ENCODE data around the gene EFS. TPM values are rescaled to one million over a fixed set of nuclear protein-coding genes. Genes with fewer than 3 reads are reported as not detected.

Gene EFS
- total and polyA plus RNA-seq, 2 donors = 1.6 to 5.2 TPM

DNA sequence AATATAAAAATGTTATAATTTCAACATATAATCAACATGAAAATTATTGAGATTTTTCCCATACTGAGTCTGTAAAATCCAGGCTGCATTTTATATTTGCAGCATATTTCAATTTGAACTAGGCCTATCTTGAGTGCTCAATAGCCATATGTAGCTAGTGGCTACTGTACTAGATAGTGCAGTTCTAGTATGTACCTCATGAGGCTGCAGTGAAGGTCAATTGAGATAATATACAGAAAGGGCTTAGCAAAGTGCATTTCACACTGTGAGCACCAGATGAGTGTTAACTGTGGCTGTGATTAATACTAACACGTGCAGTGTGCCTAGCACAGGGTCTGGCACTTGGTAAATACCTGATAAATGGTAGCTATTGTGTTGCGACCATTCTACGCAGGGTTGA lies 6.9 kb downstream of the EFS start:
- H3K4me3 ChIP-seq (ENCODE audit: low read length in 2 of 2) = no peak overlapping the region
- H3K4me1 ChIP-seq (ENCODE audit: control insufficient read depth in 2 of 2, insufficient read depth in 2 of 2, low read length in 2 of 2) = no peaks in the 10 kb centered on the region
- no peaks in the 10 kb centered on the region for H3K9me3 ChIP-seq (ENCODE audit: control insufficient read depth in 2 of 2, insufficient read depth in 1 of 2, low read length in 1 of 2)
- no peak overlapping the region for H3K27ac ChIP-seq (ENCODE audit: low read depth in 1 of 2, low read length in 1 of 2)
- peaks cover 18 to 60% of the 10 kb centered on the region in 2 donors for H3K27me3 ChIP-seq (ENCODE audit: control insufficient read depth in 2 of 2, insufficient read depth in 1 of 2, low read length in 1 of 2)
- no peak for DNase-seq (ENCODE audit: low read depth in 6 of 9, low spot score in 9 of 9)
- 95% methylated on average over 3 of the region's 3 CpGs for WGBS
- no peaks in the 10 kb centered on the region for H3K36me3 ChIP-seq (ENCODE audit: control insufficient read depth in 2 of 2, insufficient read depth in 2 of 2, low read length in 1 of 2)

DNA sequence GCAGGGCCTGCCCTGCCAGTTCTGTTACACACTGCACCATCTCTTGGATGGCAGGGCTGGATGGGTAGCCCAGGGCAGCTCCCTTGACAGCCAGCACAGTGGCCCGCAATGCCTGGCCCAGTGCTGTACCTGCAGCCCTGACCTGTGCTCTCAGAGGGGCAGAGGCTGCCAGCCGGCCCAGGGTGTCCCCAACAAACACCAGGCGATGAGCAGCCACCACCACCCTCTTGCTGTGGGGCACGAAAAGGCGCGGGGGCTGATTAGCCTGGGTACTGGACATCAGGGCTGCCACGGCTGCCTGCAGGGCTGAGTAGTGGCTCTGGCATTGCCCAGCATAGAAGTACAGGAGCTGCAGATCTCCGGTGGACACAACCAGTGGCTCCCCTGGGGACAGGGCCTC lies 7.7 kb downstream of the EFS start:
- Histone ChIP-seq H3K4me1 (ENCODE audit: control insufficient read depth in 2 of 2, insufficient read depth in 2 of 2, low read length in 2 of 2) (no peaks in the 10 kb centered on the region), H3K9me3 (ENCODE audit: control insufficient read depth in 2 of 2, insufficient read depth in 1 of 2, low read length in 1 of 2) (no peaks in the 10 kb centered on the region), H3K4me3 (ENCODE audit: low read length in 2 of 2) (no peak overlapping the region), H3K36me3 (ENCODE audit: control insufficient read depth in 2 of 2, insufficient read depth in 2 of 2, low read length in 1 of 2) (no peaks in the 10 kb centered on the region), H3K27ac (ENCODE audit: low read depth in 1 of 2, low read length in 1 of 2) (no peak overlapping the region), H3K27me3 (ENCODE audit: control insufficient read depth in 2 of 2, insufficient read depth in 1 of 2, low read length in 1 of 2) (peaks cover 25 to 65% of the 10 kb centered on the region in 2 donors)
- 96% methylated on average over 8 of the region's 8 CpGs for WGBS
- DNase-seq (ENCODE audit: low read depth in 6 of 9, low spot score in 9 of 9) = no peak

DNA sequence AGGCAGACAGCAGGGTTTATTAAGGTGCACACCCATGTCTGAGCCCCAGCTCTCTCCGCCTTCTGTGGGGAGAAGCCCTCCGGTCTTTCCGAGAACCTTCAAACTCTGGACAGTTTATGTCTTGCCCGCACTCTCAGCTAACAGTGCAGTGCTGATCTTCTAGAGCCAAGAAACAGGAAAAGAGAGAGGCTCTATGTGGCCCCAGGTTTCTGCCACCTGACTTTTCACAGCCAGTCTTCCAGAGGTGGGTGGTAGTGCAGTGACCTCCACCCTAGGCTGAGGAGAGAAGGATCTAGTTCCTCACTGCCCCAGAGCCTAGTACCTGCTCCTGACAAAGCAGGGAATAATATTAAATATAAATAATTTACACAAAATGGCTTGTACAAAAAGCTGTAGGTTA lies 8.3 kb downstream of the EFS start:
- Histone ChIP-seq H3K9me3 (ENCODE audit: control insufficient read depth in 2 of 2, insufficient read depth in 1 of 2, low read length in 1 of 2) (peaks cover 0 to 1% of the 10 kb centered on the region in 2 donors), H3K4me3 (ENCODE audit: low read length in 2 of 2) (no peak overlapping the region), H3K27me3 (ENCODE audit: control insufficient read depth in 2 of 2, insufficient read depth in 1 of 2, low read length in 1 of 2) (peaks cover 30 to 66% of the 10 kb centered on the region in 2 donors), H3K27ac (ENCODE audit: low read depth in 1 of 2, low read length in 1 of 2) (no peak overlapping the region), H3K36me3 (ENCODE audit: control insufficient read depth in 2 of 2, insufficient read depth in 2 of 2, low read length in 1 of 2) (no peaks in the 10 kb centered on the region), H3K4me1 (ENCODE audit: control insufficient read depth in 2 of 2, insufficient read depth in 2 of 2, low read length in 2 of 2) (peaks cover 0 to 3% of the 10 kb centered on the region in 2 donors)
- 95% methylated on average over 4 of the region's 4 CpGs for WGBS
- no peak for DNase-seq (ENCODE audit: low read depth in 6 of 9, low spot score in 9 of 9)

DNA sequence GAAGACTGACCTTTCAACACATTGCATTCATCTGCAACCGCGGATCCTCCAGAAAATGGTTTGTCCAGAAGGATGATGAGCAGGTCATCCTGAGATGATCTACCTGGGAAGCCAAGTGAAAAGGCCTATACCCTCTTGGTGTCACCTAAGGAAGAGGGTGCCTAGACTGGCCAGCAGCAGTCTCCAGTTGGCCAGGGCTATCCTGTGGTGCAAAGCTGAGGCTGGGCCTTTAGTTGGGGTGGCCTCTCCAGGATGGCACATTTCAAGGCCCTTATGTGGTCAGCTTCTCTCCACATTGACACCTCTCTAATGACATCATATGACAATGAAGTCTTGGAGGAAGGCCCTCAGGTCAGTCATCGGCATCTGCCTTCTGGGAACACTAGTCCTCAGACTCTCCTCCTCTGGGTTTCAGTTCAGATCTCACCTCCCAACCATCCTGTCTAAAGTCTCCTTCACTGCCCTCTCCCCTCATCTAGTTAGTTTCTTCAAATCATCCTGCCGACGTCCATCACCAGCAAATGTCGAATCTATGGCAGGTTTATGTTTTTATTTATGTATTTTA lies 9.0 kb downstream of the EFS start:
- Histone ChIP-seq H3K27me3 (ENCODE audit: control insufficient read depth in 2 of 2, insufficient read depth in 1 of 2, low read length in 1 of 2) (peaks cover 38 to 71% of the 10 kb centered on the region in 2 donors), H3K9me3 (ENCODE audit: control insufficient read depth in 2 of 2, insufficient read depth in 1 of 2, low read length in 1 of 2) (peaks cover 0 to 1% of the 10 kb centered on the region in 2 donors), H3K27ac (ENCODE audit: low read depth in 1 of 2, low read length in 1 of 2) (no peak overlapping the region), H3K4me1 (ENCODE audit: control insufficient read depth in 2 of 2, insufficient read depth in 2 of 2, low read length in 2 of 2) (peaks cover 0 to 4% of the 10 kb centered on the region in 2 donors), H3K36me3 (ENCODE audit: control insufficient read depth in 2 of 2, insufficient read depth in 2 of 2, low read length in 1 of 2) (no peaks in the 10 kb centered on the region), H3K4me3 (ENCODE audit: low read length in 2 of 2) (no peak overlapping the region)
- WGBS = 94% methylated on average over 6 of the region's 6 CpGs
- DNase-seq (ENCODE audit: low read depth in 6 of 9, low spot score in 9 of 9) = no peak

DNA sequence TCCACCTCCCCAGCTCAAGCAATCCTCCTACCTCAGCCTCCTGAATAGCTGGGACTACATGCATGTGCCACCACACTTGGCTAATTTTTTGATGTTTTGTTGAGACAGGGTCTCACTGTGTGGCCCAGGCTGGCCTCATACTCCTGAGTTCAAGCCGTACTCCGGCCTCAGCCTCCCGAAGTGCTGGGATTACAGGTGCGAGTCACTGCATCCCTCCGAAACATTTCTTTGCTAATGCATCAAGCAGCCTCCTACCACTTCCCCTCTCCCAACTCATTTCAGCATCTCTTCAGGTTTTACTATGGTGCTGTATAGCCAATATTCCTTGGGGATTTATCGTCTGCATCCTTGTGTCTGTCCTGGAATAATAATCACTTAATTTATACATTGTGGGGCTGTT lies 10.0 kb downstream of the EFS start:
- WGBS = 87% methylated on average over 6 of the region's 6 CpGs

DNA sequence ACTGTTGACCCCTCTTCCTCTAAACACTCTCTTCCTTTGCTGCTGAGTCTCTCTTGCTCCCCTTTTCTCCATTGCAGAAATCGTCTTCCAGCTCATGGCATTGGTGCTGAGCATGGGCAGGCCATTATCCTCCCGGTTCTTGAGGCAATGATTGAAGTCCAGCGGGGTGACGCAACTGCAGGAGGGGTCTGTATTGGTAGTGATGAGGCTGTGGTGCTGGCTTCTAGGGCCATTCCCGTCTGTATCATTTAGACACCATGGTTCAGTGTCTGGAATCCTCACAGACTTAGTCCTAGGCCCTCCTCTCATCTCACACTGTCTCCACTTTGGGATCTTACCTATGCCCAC lies 11.6 kb downstream of the EFS start:
- Histone ChIP-seq H3K9me3 (ENCODE audit: control insufficient read depth in 2 of 2, insufficient read depth in 1 of 2, low read length in 1 of 2) (peaks cover 0 to 1% of the 10 kb centered on the region in 2 donors), H3K36me3 (ENCODE audit: control insufficient read depth in 2 of 2, insufficient read depth in 2 of 2, low read length in 1 of 2) (no peaks in the 10 kb centered on the region), H3K4me3 (ENCODE audit: low read length in 2 of 2) (no peak overlapping the region), H3K27ac (ENCODE audit: low read depth in 1 of 2, low read length in 1 of 2) (no peak overlapping the region), H3K4me1 (ENCODE audit: control insufficient read depth in 2 of 2, insufficient read depth in 2 of 2, low read length in 2 of 2) (peaks cover 0 to 4% of the 10 kb centered on the region in 2 donors), H3K27me3 (ENCODE audit: control insufficient read depth in 2 of 2, insufficient read depth in 1 of 2, low read length in 1 of 2) (peaks cover 41 to 72% of the 10 kb centered on the region in 2 donors)
- DNase-seq (ENCODE audit: low read depth in 6 of 9, low spot score in 9 of 9) = no peak
- WGBS = 87% methylated on average over 5 of the region's 5 CpGs

More for the DNA sequence above, 10.0 kb downstream of the EFS start:
- H3K27me3 ChIP-seq (ENCODE audit: control insufficient read depth in 2 of 2, insufficient read depth in 1 of 2, low read length in 1 of 2) = peaks cover 41 to 75% of the 10 kb centered on the region in 2 donors
- peaks cover 0 to 1% of the 10 kb centered on the region in 2 donors for H3K9me3 ChIP-seq (ENCODE audit: control insufficient read depth in 2 of 2, insufficient read depth in 1 of 2, low read length in 1 of 2)
- H3K27ac ChIP-seq (ENCODE audit: low read depth in 1 of 2, low read length in 1 of 2) = no peak overlapping the region
- no peak for DNase-seq (ENCODE audit: low read depth in 6 of 9, low spot score in 9 of 9)
- H3K36me3 ChIP-seq (ENCODE audit: control insufficient read depth in 2 of 2, insufficient read depth in 2 of 2, low read length in 1 of 2) = no peaks in the 10 kb centered on the region
- H3K4me1 ChIP-seq (ENCODE audit: control insufficient read depth in 2 of 2, insufficient read depth in 2 of 2, low read length in 2 of 2) = peaks cover 0 to 4% of the 10 kb centered on the region in 2 donors
- H3K4me3 ChIP-seq (ENCODE audit: low read length in 2 of 2) = no peak overlapping the region

DNA sequence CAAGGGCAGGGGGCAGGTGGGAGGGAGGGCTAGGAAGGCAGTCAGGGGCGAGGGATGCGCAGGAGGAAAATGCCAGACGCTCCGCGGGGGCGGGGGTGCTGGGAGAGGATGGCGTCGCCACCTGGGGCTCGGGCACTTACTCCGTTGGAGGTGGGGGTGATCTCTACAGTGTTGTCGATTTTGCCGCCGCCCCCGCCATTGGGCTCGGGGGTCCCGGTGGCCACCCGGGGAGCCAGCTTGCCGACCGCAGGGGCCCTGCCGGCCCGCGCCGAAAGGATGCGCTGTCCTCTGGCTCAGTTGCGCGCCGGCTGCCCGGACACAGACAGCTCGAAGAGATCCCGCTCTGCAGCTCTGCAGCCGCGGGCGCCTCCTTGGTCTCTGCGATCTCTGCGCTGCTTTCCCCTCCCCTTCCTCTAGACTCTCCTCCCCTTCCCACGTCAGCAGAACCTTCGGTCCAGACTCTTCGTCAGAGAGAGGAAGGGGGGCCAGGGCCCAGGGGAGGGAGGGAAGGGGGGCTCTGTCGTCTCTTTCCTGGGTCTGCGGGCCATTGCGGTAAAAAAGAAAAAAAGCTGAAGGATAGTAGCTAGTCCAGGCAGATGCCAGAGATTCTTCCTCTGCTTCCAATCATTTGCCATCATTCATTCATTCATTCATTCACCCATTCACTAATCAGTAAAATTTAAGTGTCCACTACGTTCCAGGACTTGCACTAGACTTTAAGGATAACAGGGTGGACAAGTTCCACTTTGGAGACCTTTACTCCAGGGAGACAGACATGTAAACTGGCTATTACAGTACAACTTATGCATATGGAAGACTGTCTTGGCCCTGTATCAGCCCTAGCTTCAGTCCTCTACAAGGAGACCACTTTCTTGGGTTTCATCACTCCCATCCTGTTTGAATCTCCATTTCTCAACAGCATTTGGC lies 12.2 kb downstream of the EFS start, which contains the start of gene SLC22A17:
TSS of gene SLC22A17 (minus strand) at position 382 of the 927 bp plus-strand sequence.
- Histone ChIP-seq H3K36me3 (ENCODE audit: control insufficient read depth in 2 of 2, insufficient read depth in 2 of 2, low read length in 1 of 2) (no peaks in the 10 kb centered on the region), H3K27ac (ENCODE audit: low read depth in 1 of 2, low read length in 1 of 2) (no peak within 1 kb of the TSS), H3K4me1 (ENCODE audit: control insufficient read depth in 2 of 2, insufficient read depth in 2 of 2, low read length in 2 of 2) (peaks cover 0 to 4% of the 10 kb centered on the region in 2 donors), H3K27me3 (ENCODE audit: control insufficient read depth in 2 of 2, insufficient read depth in 1 of 2, low read length in 1 of 2) (peaks cover 41 to 72% of the 10 kb centered on the region in 2 donors), H3K9me3 (ENCODE audit: control insufficient read depth in 2 of 2, insufficient read depth in 1 of 2, low read length in 1 of 2) (peaks cover 0 to 1% of the 10 kb centered on the region in 2 donors), H3K4me3 (ENCODE audit: low read length in 2 of 2) (peak within 1 kb of the TSS; percentile 29 to 51)
- DNase-seq (ENCODE audit: low read depth in 6 of 9, low spot score in 9 of 9) = peak in 6 of 9 donors; percentile 9 to 48 (median 14)
- 2% methylated on average over 42 of the region's 42 CpGs for WGBS

DNA sequence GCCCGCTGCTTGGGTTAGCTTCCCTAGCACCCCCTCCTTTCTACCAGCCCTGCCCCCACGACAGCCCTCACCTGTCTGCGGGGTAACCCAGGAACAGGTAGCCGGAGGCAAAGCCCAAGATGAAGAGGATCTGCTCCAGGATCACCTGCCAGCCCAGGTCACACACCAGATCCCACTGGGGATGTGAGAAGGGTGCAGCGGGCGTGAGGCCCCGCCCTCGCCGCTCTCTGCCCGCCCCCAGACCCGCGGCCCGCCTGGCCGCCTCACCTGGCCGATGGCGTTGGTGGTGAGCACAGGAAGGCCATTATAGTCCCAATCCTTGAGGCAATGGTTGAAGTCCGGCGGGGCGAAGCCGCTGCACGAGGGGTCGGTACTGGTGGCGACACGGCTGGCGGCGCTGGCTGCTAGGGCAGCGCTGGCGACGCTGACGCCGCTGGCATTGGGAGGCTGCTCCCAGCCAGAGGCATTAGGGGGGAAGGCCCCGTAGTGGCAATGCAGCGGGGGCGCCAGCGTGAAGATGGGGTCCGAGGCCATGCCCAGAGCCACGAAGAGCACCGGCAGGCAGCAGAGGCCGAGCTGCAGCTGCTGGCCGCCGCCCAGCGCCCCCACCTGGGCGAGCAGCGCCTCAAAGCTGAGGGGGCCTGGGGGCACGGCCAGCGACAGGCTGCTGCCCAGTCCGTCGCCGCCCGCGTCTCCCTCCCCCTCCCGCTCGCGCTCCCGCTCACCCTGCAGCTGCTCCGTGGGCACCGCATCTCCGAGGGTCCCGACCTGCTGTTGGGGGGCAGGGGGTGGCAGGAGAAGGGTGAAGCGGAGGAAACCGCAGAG lies 13.1 kb downstream of the EFS start:
- Histone ChIP-seq H3K4me1 (ENCODE audit: control insufficient read depth in 2 of 2, insufficient read depth in 2 of 2, low read length in 2 of 2) (peaks cover 0 to 4% of the 10 kb centered on the region in 2 donors), H3K9me3 (ENCODE audit: control insufficient read depth in 2 of 2, insufficient read depth in 1 of 2, low read length in 1 of 2) (peaks cover 0 to 1% of the 10 kb centered on the region in 2 donors), H3K4me3 (ENCODE audit: low read length in 2 of 2) (peak overlapping the region; percentile 29 to 51), H3K27me3 (ENCODE audit: control insufficient read depth in 2 of 2, insufficient read depth in 1 of 2, low read length in 1 of 2) (peaks cover 41 to 66% of the 10 kb centered on the region in 2 donors), H3K36me3 (ENCODE audit: control insufficient read depth in 2 of 2, insufficient read depth in 2 of 2, low read length in 1 of 2) (no peaks in the 10 kb centered on the region), H3K27ac (ENCODE audit: low read depth in 1 of 2, low read length in 1 of 2) (no peak overlapping the region)
- no peak for DNase-seq (ENCODE audit: low read depth in 6 of 9, low spot score in 9 of 9)
- WGBS = 18% methylated on average over 61 of the region's 61 CpGs

Data from thymus (tissue), 11 donors.